Calu3 (cell line): ENCODE data around the gene SLCO1A2. TPM values are rescaled to one million over a fixed set of nuclear protein-coding genes. Genes with fewer than 3 reads are reported as not detected.

Experiments used
- BruUV-seq: library from RNA; stranded (reverse); fragments of 400-500 nt; replicated peaks from 2 replicates; lab custom pipeline; 2021; lab: Mats Ljungman, UMichigan
- CTCF ChIA-PET: fragments of 300-600 bp; sonication (Branson Sonifier 250); formaldehyde crosslinking; loops from one replicate; lab custom pipeline; 2022; ENCODE audit warnings: antibody characterized with exemption; lab: Charles Lee
- DNase-seq: peaks from one replicate; pipeline ENCODE4 v3.0.0; 2022
- H3K27ac Mint-ChIP-seq: one replicate; pipeline ENCODE4 v1.8.0; 2022; ENCODE audit warnings: mixed read lengths; ENCODE audit not compliant: unreplicated experiment
- H3K27me3 Mint-ChIP-seq: one replicate; pipeline ENCODE4 v1.8.0; 2022; ENCODE audit warnings: mixed read lengths; ENCODE audit not compliant: unreplicated experiment
- H3K36me3 Mint-ChIP-seq: one replicate; pipeline ENCODE4 v1.8.0; 2022; ENCODE audit warnings: mild to moderate bottlenecking, moderate library complexity, mixed read lengths; ENCODE audit not compliant: insufficient read depth, unreplicated experiment
- H3K4me1 Mint-ChIP-seq: one replicate; pipeline ENCODE4 v1.8.0; 2022; ENCODE audit warnings: mild to moderate bottlenecking, low read depth, mixed read lengths; ENCODE audit not compliant: unreplicated experiment
- H3K4me3 Mint-ChIP-seq: one replicate; pipeline ENCODE4 v1.8.0; 2022; ENCODE audit warnings: mild to moderate bottlenecking, low read depth, moderate library complexity, mixed read lengths; ENCODE audit not compliant: unreplicated experiment
- H3K9me3 Mint-ChIP-seq: one replicate; pipeline ENCODE4 v1.8.0; 2022; ENCODE audit warnings: low read depth, mixed read lengths; ENCODE audit not compliant: unreplicated experiment
- intact Hi-C: fragments of 100-400 bp; cut with micrococcal nuclease; formaldehyde crosslinking; loops from one replicate; pipeline ENCODE4 v1.10.0; 2022; ENCODE audit not compliant: unreplicated experiment
- total RNA-seq: library from RNA; stranded (reverse); gene quantifications from 2 replicates; pipeline ENCODE4 v1.2.3, GENCODE V29; 2022
- TF ChIP-seq, protein P1 (sequence below): fragments of 200-600 bp; IDR thresholded peaks from one replicate; pipeline ENCODE4 v1.8.0; 2022; ENCODE audit warnings: antibody characterized with exemption; ENCODE audit not compliant: unreplicated experiment

SLCO1A2 gene
- total RNA-seq, 1 experiment from 2014 or later, result not detected

DNA sequence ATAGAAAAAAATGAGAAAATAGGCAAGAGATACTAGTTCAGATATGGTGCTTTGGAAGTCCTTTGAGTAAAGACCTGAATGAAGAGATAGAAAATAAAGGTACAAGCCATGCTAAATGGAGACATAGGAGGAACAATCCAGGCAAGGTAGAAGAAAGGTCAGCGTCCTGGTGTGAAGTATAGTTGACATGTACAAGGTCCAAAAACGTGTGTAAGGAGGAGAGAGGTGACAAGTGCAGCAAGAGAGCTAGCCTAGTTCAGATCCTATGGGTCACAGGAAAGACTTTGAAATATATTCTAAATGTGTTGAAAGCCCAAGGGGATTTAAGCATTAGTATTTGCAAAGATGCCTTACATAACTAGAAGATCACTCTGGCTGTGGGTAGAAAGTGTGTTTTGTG is 115.5 kb downstream of the SLCO1A2 start:
- H3K9me3 Mint-ChIP-seq, result no peaks in the 10 kb centered on the region
- no TSS peak for BruUV-seq
- TF ChIP-seq, protein P1, sequence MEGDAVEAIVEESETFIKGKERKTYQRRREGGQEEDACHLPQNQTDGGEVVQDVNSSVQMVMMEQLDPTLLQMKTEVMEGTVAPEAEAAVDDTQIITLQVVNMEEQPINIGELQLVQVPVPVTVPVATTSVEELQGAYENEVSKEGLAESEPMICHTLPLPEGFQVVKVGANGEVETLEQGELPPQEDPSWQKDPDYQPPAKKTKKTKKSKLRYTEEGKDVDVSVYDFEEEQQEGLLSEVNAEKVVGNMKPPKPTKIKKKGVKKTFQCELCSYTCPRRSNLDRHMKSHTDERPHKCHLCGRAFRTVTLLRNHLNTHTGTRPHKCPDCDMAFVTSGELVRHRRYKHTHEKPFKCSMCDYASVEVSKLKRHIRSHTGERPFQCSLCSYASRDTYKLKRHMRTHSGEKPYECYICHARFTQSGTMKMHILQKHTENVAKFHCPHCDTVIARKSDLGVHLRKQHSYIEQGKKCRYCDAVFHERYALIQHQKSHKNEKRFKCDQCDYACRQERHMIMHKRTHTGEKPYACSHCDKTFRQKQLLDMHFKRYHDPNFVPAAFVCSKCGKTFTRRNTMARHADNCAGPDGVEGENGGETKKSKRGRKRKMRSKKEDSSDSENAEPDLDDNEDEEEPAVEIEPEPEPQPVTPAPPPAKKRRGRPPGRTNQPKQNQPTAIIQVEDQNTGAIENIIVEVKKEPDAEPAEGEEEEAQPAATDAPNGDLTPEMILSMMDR, result no peak
- no peak for DNase-seq
- no peak overlapping the region for H3K4me3 Mint-ChIP-seq
- H3K27me3 Mint-ChIP-seq, result no peaks in the 10 kb centered on the region
- CTCF ChIA-PET, result no interaction called here
- no peaks in the 10 kb centered on the region for H3K4me1 Mint-ChIP-seq
- no peaks in the 10 kb centered on the region for H3K36me3 Mint-ChIP-seq
- intact Hi-C loops, result no loop called here
- H3K27ac Mint-ChIP-seq, result no peak overlapping the region

Other genes starting within 250 kb of the SLCO1A2 start
- gene SLCO1B1, start 203.7 kb downstream of the SLCO1A2 start, total RNA-seq, result 1.4 and 1.7 TPM in 2 replicates
- gene IAPP, start 38.0 kb upstream of the SLCO1A2 start, total RNA-seq, result not detected in 2 replicates
- gene PYROXD1, start 102.7 kb upstream of the SLCO1A2 start, total RNA-seq, result 18.3 and 19.3 TPM in 2 replicates
- 28.0 and 32.1 TPM in 2 replicates for gene RECQL, start 166.7 kb upstream of the SLCO1A2 start, total RNA-seq
- 30.7 and 37.1 TPM in 2 replicates for gene GOLT1B, start 166.9 kb upstream of the SLCO1A2 start, total RNA-seq
- gene SPX, start 191.4 kb upstream of the SLCO1A2 start, total RNA-seq, result 0.20 TPM in 1 of 2 replicates, not detected in the other